GM23338 (cell line): ENCODE data around the gene SERAC1. TPM values are rescaled to one million over a fixed set of nuclear protein-coding genes. Genes with fewer than 3 reads are reported as not detected.

ENCODE experiments used
- ATAC-seq: fragments of 200-7000 bp; cut with Tn5 transposase; 3 replicates; pipeline ENCODE4 v1.9.1; 2020
- DNase-seq: peaks from one replicate; pipeline ENCODE4 v3.0.0-alpha.2; 2015; ENCODE audit warnings: low spot score
- H2AFZ ChIP-seq: fragments of 200-600 bp; sonication (generic); 2 replicates; pipeline ENCODE4 v1.8.0; 2016; ENCODE audit warnings: antibody characterized with exemption, mild to moderate bottlenecking, moderate library complexity
- H3F3A ChIP-seq: fragments of 200-600 bp; sonication (generic); replicated peaks from 2 replicates; pipeline ENCODE4 v1.8.0; 2017; ENCODE audit warnings: antibody characterized with exemption, mixed run types, low read depth
- H3K27ac ChIP-seq: fragments of 200-600 bp; sonication (generic); 2 replicates; pipeline ENCODE4 v1.6.1; 2016; ENCODE audit warnings: low read depth
- H3K27me3 ChIP-seq: fragments of 200-600 bp; sonication (generic); 2 replicates; pipeline ENCODE4 v1.8.0; 2016; ENCODE audit warnings: mild to moderate bottlenecking, mixed run types, moderate library complexity; ENCODE audit not compliant: insufficient read depth
- H3K36me3 ChIP-seq: fragments of 200-600 bp; sonication (generic); 2 replicates; pipeline ENCODE4 v1.8.0; 2016; ENCODE audit warnings: mild to moderate bottlenecking; ENCODE audit not compliant: insufficient read depth
- H3K4me1 ChIP-seq: fragments of 200-600 bp; sonication (generic); 2 replicates; pipeline ENCODE4 v1.8.0; 2016; ENCODE audit warnings: mild to moderate bottlenecking, moderate library complexity; ENCODE audit not compliant: insufficient read depth
- H3K4me2 ChIP-seq: fragments of 200-600 bp; sonication (generic); 2 replicates; pipeline ENCODE4 v1.7.1; 2017; ENCODE audit warnings: mixed run types
- H3K4me3 ChIP-seq: fragments of 200-600 bp; sonication (generic); 2 replicates; pipeline ENCODE4 v1.6.1; 2016; ENCODE audit warnings: mixed run types
- H3K79me2 ChIP-seq: fragments of 200-600 bp; sonication (generic); replicated peaks from 2 replicates; pipeline ENCODE4 v1.8.0; 2017; ENCODE audit warnings: mild to moderate bottlenecking; ENCODE audit not compliant: insufficient read depth
- H3K9me2 ChIP-seq: fragments of 200-600 bp; sonication (generic); 2 replicates; pipeline ENCODE4 v1.8.0; 2017; ENCODE audit not compliant: insufficient read depth
- H4K20me1 ChIP-seq: fragments of 200-600 bp; sonication (generic); replicated peaks from 2 replicates; pipeline ENCODE4 v1.8.0; 2017; ENCODE audit warnings: mild to moderate bottlenecking; ENCODE audit not compliant: insufficient read depth
- H3K27ac Mint-ChIP-seq: 2 replicates; pipeline ENCODE4 v1.8.0; 2020; ENCODE audit warnings: inconsistent platforms, mild to moderate bottlenecking, moderate library complexity, mixed read lengths
- H3K27me3 Mint-ChIP-seq: 3 replicates; pipeline ENCODE4 v1.8.0; 2022; ENCODE audit warnings: low read depth, mild to moderate bottlenecking, moderate library complexity, mixed read lengths, inconsistent platforms; ENCODE audit not compliant: insufficient read depth, poor library complexity
- H3K36me3 Mint-ChIP-seq: 3 replicates; pipeline ENCODE4 v1.8.0; 2021; ENCODE audit warnings: low read depth, mild to moderate bottlenecking, inconsistent platforms, moderate library complexity, mixed read lengths
- H3K4me1 Mint-ChIP-seq: 3 replicates; pipeline ENCODE4 v1.8.0; 2020; ENCODE audit warnings: mild to moderate bottlenecking, inconsistent platforms, mixed read lengths
- H3K4me3 Mint-ChIP-seq: 3 replicates; pipeline ENCODE4 v1.8.0; 2021; ENCODE audit warnings: moderate library complexity, mild to moderate bottlenecking, inconsistent platforms, mixed read lengths
- H3K9me3 Mint-ChIP-seq: 3 replicates; pipeline ENCODE4 v1.8.0; 2020; ENCODE audit warnings: moderate library complexity, mild to moderate bottlenecking, inconsistent platforms, mixed read lengths
- CREB1 ChIP-seq: fragments of 250-450 bp; sonication (Bioruptor Pico); IDR thresholded peaks from 2 replicates; pipeline ENCODE4 v1.5.0; 2020; ENCODE audit warnings: low read depth, mild to moderate bottlenecking, moderate library complexity
- EZH2 ChIP-seq: fragments of 200-600 bp; sonication (generic); IDR thresholded peaks from one replicate; pipeline ENCODE4 v1.8.0; 2017; ENCODE audit warnings: antibody characterized with exemption, mild to moderate bottlenecking, low read depth; ENCODE audit not compliant: unreplicated experiment
- EZH2phosphoT487 ChIP-seq: fragments of 200-600 bp; sonication (generic); IDR thresholded peaks from one replicate; pipeline ENCODE4 v1.8.1; 2018; ENCODE audit warnings: antibody characterized with exemption; ENCODE audit not compliant: unreplicated experiment
- JUNB ChIP-seq: IDR thresholded peaks from one replicate; pipeline ENCODE4 v1.6.1; 2016; ENCODE audit warnings: antibody characterized with exemption; ENCODE audit not compliant: unreplicated experiment
- NANOG ChIP-seq: IDR thresholded peaks from 2 replicates; pipeline ENCODE4 v1.6.1; 2016; ENCODE audit warnings: antibody characterized with exemption, borderline replicate concordance
- POLR2AphosphoS5 ChIP-seq: IDR thresholded peaks from 2 replicates; pipeline ENCODE4 v1.6.1; 2016; ENCODE audit warnings: antibody characterized with exemption, low read depth
- STAT1 ChIP-seq: IDR thresholded peaks from one replicate; pipeline ENCODE4 v1.6.1; 2016; ENCODE audit warnings: antibody characterized with exemption; ENCODE audit not compliant: unreplicated experiment
- ZNF114 ChIP-seq: fragments of 250-450 bp; sonication (Bioruptor Pico); IDR thresholded peaks from 2 replicates; pipeline ENCODE4 v1.5.0; 2020; ENCODE audit warnings: mild to moderate bottlenecking, moderate library complexity
- ZNF331 ChIP-seq: fragments of 250-450 bp; sonication (Bioruptor Pico); IDR thresholded peaks from 2 replicates; pipeline ENCODE4 v1.5.0; 2020; ENCODE audit warnings: low read depth, mild to moderate bottlenecking, moderate library complexity
- long read RNA-seq: library from polyadenylated mRNA; unstranded; transcript quantifications from one replicate; pipeline ENCODE4 v2.0.0, GENCODE V29; 2020; ENCODE audit not compliant: unreplicated experiment
- polyA plus RNA-seq: library from polyadenylated mRNA; unstranded; fragments of >200 nt; fragmentation: Nextera tagmentation; extraction: Ambion mirVana; gene quantifications from 2 replicates; pipeline ENCODE4 v1.2.1, GENCODE V29; 2016
- total RNA-seq: library from RNA; depleted of rRNA; stranded (reverse); fragments of >200 nt; shearing (Covaris generic); gene quantifications from 2 replicates; pipeline ENCODE4 v1.2.3, GENCODE V29; 2014; rRNA removed
- TF ChIP-seq, protein P1 (sequence below): fragments of 250-450 bp; sonication (Bioruptor Pico); IDR thresholded peaks from 2 replicates; pipeline ENCODE4 v1.5.0; 2020; ENCODE audit warnings: mild to moderate bottlenecking, moderate library complexity
- TF ChIP-seq, protein P2 (sequence below): IDR thresholded peaks from 2 replicates; pipeline ENCODE4 v1.6.1; 2016; ENCODE audit warnings: antibody characterized with exemption
- TF ChIP-seq, protein P3 (sequence below), 2 experiments: fragments of 200-600 bp in 1 of 2; sonication (generic) in 1 of 2; conservative IDR thresholded peaks; 2 replicates each; pipeline versions ENCODE4 v1.5.1 to v1.6.1; 2016 to 2017; ENCODE audit warnings: antibody characterized with exemption in 2 of 2, low read depth in 2 of 2, mild to moderate bottlenecking in 2 of 2, moderate library complexity in 1 of 2
- TF ChIP-seq, protein P4 (sequence below): IDR thresholded peaks from one replicate; pipeline ENCODE4 v1.6.1; 2018; ENCODE audit warnings: antibody characterized with exemption; ENCODE audit not compliant: unreplicated experiment

SERAC1 gene
- total RNA-seq, result 8.4 and 10.1 TPM in 2 replicates
- 5.1 and 5.2 TPM in 2 replicates for polyA plus RNA-seq
- long read RNA-seq, partial matches to known transcripts, result 4 of 6 reads
- long read RNA-seq, other reads (novel, unspliced or antisense), result 1 of 6 reads

DNA sequence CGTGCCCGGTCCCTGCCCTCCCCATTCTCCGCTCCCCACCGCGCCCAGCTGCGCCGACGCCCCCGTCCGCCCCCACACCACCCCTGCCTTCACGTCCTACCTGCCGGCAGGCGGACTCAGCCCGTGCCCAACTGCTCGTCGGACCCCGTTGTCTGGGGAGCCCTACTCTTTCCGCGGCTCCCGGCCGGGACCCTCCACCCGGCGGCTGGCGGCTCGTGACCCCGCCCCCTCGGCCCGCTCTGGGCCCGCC, at the start of gene SERAC1:
Gene SERAC1, minus strand, starts transcription at position 223 of the 250 bp plus-strand sequence. CDS start 9,899 bp downstream, outside the sequence.
- peak within 1 kb of the TSS; percentile 91 for H3K27ac ChIP-seq
- no peak for TF ChIP-seq ZNF331 (CRISPR knock-in tag)
- no peak for TF ChIP-seq EZH2phosphoT487
- TF ChIP-seq, protein P1, sequence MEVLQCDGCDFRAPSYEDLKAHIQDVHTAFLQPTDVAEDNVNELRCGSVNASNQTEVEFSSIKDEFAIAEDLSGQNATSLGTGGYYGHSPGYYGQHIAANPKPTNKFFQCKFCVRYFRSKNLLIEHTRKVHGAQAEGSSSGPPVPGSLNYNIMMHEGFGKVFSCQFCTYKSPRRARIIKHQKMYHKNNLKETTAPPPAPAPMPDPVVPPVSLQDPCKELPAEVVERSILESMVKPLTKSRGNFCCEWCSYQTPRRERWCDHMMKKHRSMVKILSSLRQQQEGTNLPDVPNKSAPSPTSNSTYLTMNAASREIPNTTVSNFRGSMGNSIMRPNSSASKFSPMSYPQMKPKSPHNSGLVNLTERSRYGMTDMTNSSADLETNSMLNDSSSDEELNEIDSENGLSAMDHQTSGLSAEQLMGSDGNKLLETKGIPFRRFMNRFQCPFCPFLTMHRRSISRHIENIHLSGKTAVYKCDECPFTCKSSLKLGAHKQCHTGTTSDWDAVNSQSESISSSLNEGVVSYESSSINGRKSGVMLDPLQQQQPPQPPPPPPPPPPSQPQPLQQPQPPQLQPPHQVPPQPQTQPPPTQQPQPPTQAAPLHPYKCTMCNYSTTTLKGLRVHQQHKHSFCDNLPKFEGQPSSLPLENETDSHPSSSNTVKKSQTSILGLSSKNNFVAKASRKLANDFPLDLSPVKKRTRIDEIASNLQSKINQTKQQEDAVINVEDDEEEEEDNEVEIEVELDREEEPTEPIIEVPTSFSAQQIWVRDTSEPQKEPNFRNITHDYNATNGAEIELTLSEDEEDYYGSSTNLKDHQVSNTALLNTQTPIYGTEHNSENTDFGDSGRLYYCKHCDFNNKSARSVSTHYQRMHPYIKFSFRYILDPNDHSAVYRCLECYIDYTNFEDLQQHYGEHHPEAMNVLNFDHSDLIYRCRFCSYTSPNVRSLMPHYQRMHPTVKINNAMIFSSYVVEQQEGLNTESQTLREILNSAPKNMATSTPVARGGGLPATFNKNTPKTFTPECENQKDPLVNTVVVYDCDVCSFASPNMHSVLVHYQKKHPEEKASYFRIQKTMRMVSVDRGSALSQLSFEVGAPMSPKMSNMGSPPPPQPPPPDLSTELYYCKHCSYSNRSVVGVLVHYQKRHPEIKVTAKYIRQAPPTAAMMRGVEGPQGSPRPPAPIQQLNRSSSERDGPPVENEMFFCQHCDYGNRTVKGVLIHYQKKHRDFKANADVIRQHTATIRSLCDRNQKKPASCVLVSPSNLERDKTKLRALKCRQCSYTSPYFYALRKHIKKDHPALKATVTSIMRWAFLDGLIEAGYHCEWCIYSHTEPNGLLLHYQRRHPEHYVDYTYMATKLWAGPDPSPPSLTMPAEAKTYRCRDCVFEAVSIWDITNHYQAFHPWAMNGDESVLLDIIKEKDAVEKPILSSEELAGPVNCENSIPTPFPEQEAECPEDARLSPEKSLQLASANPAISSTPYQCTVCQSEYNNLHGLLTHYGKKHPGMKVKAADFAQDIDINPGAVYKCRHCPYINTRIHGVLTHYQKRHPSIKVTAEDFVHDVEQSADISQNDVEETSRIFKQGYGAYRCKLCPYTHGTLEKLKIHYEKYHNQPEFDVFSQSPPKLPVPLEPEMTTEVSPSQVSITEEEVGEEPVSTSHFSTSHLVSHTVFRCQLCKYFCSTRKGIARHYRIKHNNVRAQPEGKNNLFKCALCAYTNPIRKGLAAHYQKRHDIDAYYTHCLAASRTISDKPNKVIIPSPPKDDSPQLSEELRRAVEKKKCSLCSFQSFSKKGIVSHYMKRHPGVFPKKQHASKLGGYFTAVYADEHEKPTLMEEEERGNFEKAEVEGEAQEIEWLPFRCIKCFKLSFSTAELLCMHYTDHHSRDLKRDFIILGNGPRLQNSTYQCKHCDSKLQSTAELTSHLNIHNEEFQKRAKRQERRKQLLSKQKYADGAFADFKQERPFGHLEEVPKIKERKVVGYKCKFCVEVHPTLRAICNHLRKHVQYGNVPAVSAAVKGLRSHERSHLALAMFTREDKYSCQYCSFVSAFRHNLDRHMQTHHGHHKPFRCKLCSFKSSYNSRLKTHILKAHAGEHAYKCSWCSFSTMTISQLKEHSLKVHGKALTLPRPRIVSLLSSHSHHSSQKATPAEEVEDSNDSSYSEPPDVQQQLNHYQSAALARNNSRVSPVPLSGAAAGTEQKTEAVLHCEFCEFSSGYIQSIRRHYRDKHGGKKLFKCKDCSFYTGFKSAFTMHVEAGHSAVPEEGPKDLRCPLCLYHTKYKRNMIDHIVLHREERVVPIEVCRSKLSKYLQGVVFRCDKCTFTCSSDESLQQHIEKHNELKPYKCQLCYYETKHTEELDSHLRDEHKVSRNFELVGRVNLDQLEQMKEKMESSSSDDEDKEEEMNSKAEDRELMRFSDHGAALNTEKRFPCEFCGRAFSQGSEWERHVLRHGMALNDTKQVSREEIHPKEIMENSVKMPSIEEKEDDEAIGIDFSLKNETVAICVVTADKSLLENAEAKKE (CRISPR knock-in tag), result no peak
- TF ChIP-seq, protein P2, sequence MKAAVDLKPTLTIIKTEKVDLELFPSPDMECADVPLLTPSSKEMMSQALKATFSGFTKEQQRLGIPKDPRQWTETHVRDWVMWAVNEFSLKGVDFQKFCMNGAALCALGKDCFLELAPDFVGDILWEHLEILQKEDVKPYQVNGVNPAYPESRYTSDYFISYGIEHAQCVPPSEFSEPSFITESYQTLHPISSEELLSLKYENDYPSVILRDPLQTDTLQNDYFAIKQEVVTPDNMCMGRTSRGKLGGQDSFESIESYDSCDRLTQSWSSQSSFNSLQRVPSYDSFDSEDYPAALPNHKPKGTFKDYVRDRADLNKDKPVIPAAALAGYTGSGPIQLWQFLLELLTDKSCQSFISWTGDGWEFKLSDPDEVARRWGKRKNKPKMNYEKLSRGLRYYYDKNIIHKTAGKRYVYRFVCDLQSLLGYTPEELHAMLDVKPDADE, result no peak
- no peak for TF ChIP-seq NANOG
- TF ChIP-seq CREB1 (CRISPR knock-in tag), result no peak
- no peak for TF ChIP-seq STAT1
- TF ChIP-seq, protein P3, sequence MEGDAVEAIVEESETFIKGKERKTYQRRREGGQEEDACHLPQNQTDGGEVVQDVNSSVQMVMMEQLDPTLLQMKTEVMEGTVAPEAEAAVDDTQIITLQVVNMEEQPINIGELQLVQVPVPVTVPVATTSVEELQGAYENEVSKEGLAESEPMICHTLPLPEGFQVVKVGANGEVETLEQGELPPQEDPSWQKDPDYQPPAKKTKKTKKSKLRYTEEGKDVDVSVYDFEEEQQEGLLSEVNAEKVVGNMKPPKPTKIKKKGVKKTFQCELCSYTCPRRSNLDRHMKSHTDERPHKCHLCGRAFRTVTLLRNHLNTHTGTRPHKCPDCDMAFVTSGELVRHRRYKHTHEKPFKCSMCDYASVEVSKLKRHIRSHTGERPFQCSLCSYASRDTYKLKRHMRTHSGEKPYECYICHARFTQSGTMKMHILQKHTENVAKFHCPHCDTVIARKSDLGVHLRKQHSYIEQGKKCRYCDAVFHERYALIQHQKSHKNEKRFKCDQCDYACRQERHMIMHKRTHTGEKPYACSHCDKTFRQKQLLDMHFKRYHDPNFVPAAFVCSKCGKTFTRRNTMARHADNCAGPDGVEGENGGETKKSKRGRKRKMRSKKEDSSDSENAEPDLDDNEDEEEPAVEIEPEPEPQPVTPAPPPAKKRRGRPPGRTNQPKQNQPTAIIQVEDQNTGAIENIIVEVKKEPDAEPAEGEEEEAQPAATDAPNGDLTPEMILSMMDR (conservative IDR thresholded peaks at IDR 0.05; ENCODE audit: low read depth in 2 of 2), result no peak
- TF ChIP-seq POLR2AphosphoS5, result no peak
- no peak for TF ChIP-seq JUNB
- no peak for TF ChIP-seq EZH2
- TF ChIP-seq ZNF114, result no peak
- TF ChIP-seq, protein P4, sequence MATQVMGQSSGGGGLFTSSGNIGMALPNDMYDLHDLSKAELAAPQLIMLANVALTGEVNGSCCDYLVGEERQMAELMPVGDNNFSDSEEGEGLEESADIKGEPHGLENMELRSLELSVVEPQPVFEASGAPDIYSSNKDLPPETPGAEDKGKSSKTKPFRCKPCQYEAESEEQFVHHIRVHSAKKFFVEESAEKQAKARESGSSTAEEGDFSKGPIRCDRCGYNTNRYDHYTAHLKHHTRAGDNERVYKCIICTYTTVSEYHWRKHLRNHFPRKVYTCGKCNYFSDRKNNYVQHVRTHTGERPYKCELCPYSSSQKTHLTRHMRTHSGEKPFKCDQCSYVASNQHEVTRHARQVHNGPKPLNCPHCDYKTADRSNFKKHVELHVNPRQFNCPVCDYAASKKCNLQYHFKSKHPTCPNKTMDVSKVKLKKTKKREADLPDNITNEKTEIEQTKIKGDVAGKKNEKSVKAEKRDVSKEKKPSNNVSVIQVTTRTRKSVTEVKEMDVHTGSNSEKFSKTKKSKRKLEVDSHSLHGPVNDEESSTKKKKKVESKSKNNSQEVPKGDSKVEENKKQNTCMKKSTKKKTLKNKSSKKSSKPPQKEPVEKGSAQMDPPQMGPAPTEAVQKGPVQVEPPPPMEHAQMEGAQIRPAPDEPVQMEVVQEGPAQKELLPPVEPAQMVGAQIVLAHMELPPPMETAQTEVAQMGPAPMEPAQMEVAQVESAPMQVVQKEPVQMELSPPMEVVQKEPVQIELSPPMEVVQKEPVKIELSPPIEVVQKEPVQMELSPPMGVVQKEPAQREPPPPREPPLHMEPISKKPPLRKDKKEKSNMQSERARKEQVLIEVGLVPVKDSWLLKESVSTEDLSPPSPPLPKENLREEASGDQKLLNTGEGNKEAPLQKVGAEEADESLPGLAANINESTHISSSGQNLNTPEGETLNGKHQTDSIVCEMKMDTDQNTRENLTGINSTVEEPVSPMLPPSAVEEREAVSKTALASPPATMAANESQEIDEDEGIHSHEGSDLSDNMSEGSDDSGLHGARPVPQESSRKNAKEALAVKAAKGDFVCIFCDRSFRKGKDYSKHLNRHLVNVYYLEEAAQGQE, result no peak
- H3K4me1 ChIP-seq, result peaks cover 17% of the 10 kb centered on the region; the same call in 1 of the 2 replicates
- H3K9me3 Mint-ChIP-seq, result 0 out of 3 replicates have a peak, but pooled peaks cover 2% of the 10 kb centered on the region
- H3K27ac Mint-ChIP-seq, result peak within 1 kb of the TSS; percentile 84
- H3K27me3 ChIP-seq, result peaks cover 18% of the 10 kb centered on the region
- DNase-seq (no peak), ATAC-seq (peak; percentile 90)
- H3K79me2 ChIP-seq, result 0 out of 2 replicates have a peak, but pooled peaks cover 3% of the 10 kb centered on the region
- peaks cover 12% of the 10 kb centered on the region for H3K27me3 Mint-ChIP-seq
- H3F3A ChIP-seq, result peaks cover 3% of the 10 kb centered on the region; the same call in 1 of the 2 replicates
- H3K36me3 Mint-ChIP-seq, result peaks cover 3% of the 10 kb centered on the region; the same call in 1 of the 3 replicates
- H3K4me3 ChIP-seq, result peak within 1 kb of the TSS; percentile 66
- H3K4me1 Mint-ChIP-seq, result peaks cover 20% of the 10 kb centered on the region; the same call in 2 of the 3 replicates
- H4K20me1 ChIP-seq, result peaks cover 6% of the 10 kb centered on the region
- peak within 1 kb of the TSS; percentile 77 for H3K4me2 ChIP-seq
- H3K9me2 ChIP-seq, result no peaks in the 10 kb centered on the region
- peak within 1 kb of the TSS; percentile 91 for H3K4me3 Mint-ChIP-seq
- peak within 1 kb of the TSS; percentile 94 for H2AFZ ChIP-seq
- H3K36me3 ChIP-seq, result no peaks in the 10 kb centered on the region
